Transverse colon (tissue), 4 donors: Measurements from ENCODE around the gene ZBTB12.

Experiments used
- CTCF ChIP-seq, 5 experiments: fragments of 200-600 bp in 3 of 5; fragments of 450-650 bp in 2 of 5; sonication (generic) in 3 of 5; IDR thresholded peaks; 1 replicate in 2 of 5; 2 replicates in 3 of 5; pipeline ENCODE4 v1.5.1; 2016 to 2017; ENCODE audit warnings: antibody characterized with exemption in 5 of 5, inconsistent platforms in 3 of 5, mild to moderate bottlenecking in 2 of 5, moderate library complexity in 1 of 5
- EP300 ChIP-seq: sonication (generic); formaldehyde crosslinking; IDR thresholded peaks from one replicate; pipeline ENCODE4 v1.6.1; 2017; ENCODE audit warnings: antibody characterized with exemption, low read depth
- POLR2A ChIP-seq: fragments of 450-650 bp; IDR thresholded peaks from one replicate; pipeline ENCODE4 v1.6.1; 2016; ENCODE audit warnings: antibody characterized with exemption, mild to moderate bottlenecking, moderate library complexity
- POLR2AphosphoS5 ChIP-seq, 3 donors: sonication (generic); formaldehyde crosslinking; IDR thresholded peaks; one replicate each; pipeline ENCODE4 v1.6.1; 2016; ENCODE audit warnings: antibody characterized with exemption in 3 of 3

- TF ChIP-seq CTCF (IDR thresholded peaks at IDR 0.05) (no peak), POLR2A (no peak), POLR2AphosphoS5 (IDR thresholded peaks at IDR 0.05) (no peak), EP300 (no peak)
Observed at GRCh38 chr6:31947864-31948263, 46.0 kb upstream of the ZBTB12 start.
